Peyer's patch (tissue), 4 donors: ENCODE results near the gene NCOA6. TPM values are rescaled to one million over a fixed set of nuclear protein-coding genes. Genes with fewer than 3 reads are reported as not detected.

Experiments used
- DNase-seq, 3 donors: peaks; one replicate each; pipeline ENCODE4 v3.0.0-alpha.2; 2017 to 2019
- H3K27ac ChIP-seq, 4 donors: fragments of 200-600 bp; sonication (generic); one replicate each; pipeline ENCODE4 v1.5.1; 2016 to 2019
- H3K27me3 ChIP-seq, 2 donors: fragments of 200-600 bp; sonication (generic); one replicate each; pipeline ENCODE4 v1.5.1; 2019
- H3K36me3 ChIP-seq, 3 donors: fragments of 200-600 bp; sonication (generic); one replicate each; pipeline ENCODE4 v1.5.1; 2016 to 2019
- H3K4me1 ChIP-seq, 4 donors: fragments of 200-600 bp; sonication (generic); one replicate each; pipeline ENCODE4 v1.5.1; 2016 to 2019
- H3K4me3 ChIP-seq, 4 donors: fragments of 200-600 bp; sonication (generic); 1 replicate in 3 of 4; 2 replicates in 1 of 4; pipeline ENCODE4 v1.5.1; 2016 to 2019; ENCODE audit warnings: mild to moderate bottlenecking in 1 of 4
- H3K9me3 ChIP-seq, 4 donors: fragments of 200-600 bp; sonication (generic); one replicate each; pipeline ENCODE4 v1.5.1; 2016 to 2019; ENCODE audit warnings: mild to moderate bottlenecking in 1 of 4
- POLR2A ChIP-seq, 2 donors: fragments of 450-650 bp; IDR thresholded peaks; one replicate each; pipeline ENCODE4 v1.5.1; 2017; ENCODE audit warnings: antibody characterized with exemption in 2 of 2, mild to moderate bottlenecking in 2 of 2, moderate library complexity in 2 of 2
- total RNA-seq, 4 donors: library from RNA; depleted of rRNA; stranded (reverse); fragments of >200 nt; gene quantifications; one replicate each; pipeline ENCODE4 v1.1.0, GENCODE V29; 2016
- TF ChIP-seq, protein P1 (sequence below), 6 experiments: fragments of 450-650 bp in 4 of 6; fragments of 200-600 bp in 2 of 6; sonication (generic) in 1 of 6; IDR thresholded peaks; one replicate each; pipeline ENCODE4 v1.5.1; 2017 to 2019; ENCODE audit warnings: antibody characterized with exemption in 6 of 6, mild to moderate bottlenecking in 3 of 6, moderate library complexity in 1 of 6

The NCOA6 gene
- total RNA-seq, 4 donors from 2014 or later, result 33.8 to 58.4 (median 49.5) TPM

- TF ChIP-seq, protein P1, sequence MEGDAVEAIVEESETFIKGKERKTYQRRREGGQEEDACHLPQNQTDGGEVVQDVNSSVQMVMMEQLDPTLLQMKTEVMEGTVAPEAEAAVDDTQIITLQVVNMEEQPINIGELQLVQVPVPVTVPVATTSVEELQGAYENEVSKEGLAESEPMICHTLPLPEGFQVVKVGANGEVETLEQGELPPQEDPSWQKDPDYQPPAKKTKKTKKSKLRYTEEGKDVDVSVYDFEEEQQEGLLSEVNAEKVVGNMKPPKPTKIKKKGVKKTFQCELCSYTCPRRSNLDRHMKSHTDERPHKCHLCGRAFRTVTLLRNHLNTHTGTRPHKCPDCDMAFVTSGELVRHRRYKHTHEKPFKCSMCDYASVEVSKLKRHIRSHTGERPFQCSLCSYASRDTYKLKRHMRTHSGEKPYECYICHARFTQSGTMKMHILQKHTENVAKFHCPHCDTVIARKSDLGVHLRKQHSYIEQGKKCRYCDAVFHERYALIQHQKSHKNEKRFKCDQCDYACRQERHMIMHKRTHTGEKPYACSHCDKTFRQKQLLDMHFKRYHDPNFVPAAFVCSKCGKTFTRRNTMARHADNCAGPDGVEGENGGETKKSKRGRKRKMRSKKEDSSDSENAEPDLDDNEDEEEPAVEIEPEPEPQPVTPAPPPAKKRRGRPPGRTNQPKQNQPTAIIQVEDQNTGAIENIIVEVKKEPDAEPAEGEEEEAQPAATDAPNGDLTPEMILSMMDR (IDR thresholded peaks at IDR 0.05), result no peak
- no peak for TF ChIP-seq POLR2A (IDR thresholded peaks at IDR 0.05)
- H3K27me3 ChIP-seq, result no peaks in the 10 kb centered on the region
- peaks cover 0 to 4% (median 0%) of the 10 kb centered on the region in 3 donors for H3K36me3 ChIP-seq
- no peak overlapping the region for H3K27ac ChIP-seq
- H3K9me3 ChIP-seq, result no peaks in the 10 kb centered on the region
- H3K4me1 ChIP-seq, result no peaks in the 10 kb centered on the region
- DNase-seq, result no peak
- H3K4me3 ChIP-seq, result no peak overlapping the region
Observed at GRCh38 chr20:34798328-34798727, 27.1 kb downstream of the NCOA6 start.

GRCh38 chr20:34797012-34797995, 28.1 kb downstream of the NCOA6 start:
- TF ChIP-seq, protein P1 (IDR thresholded peaks at IDR 0.05), result no peak
- no peak for TF ChIP-seq POLR2A (IDR thresholded peaks at IDR 0.05)
- no peaks in the 10 kb centered on the region for H3K36me3 ChIP-seq
- no peaks in the 10 kb centered on the region for H3K4me1 ChIP-seq
- H3K27ac ChIP-seq, result no peak overlapping the region
- no peak overlapping the region for H3K4me3 ChIP-seq
- no peaks in the 10 kb centered on the region for H3K27me3 ChIP-seq
- no peak for DNase-seq
- no peaks in the 10 kb centered on the region for H3K9me3 ChIP-seq

- H3K27ac ChIP-seq, result no peak overlapping the region
- peaks cover 0 to 6% (median 0%) of the 10 kb centered on the region in 3 donors for H3K36me3 ChIP-seq
- DNase-seq, result no peak
- peaks cover 0 to 4% (median 0%) of the 10 kb centered on the region in 4 donors for H3K4me1 ChIP-seq
- no peak overlapping the region for H3K4me3 ChIP-seq
- H3K9me3 ChIP-seq, result no peaks in the 10 kb centered on the region
- TF ChIP-seq POLR2A (IDR thresholded peaks at IDR 0.05), result no peak
- TF ChIP-seq, protein P1 (IDR thresholded peaks at IDR 0.05), result no peak
- no peaks in the 10 kb centered on the region for H3K27me3 ChIP-seq
Observed at GRCh38 chr20:34794006-34794585, 31.4 kb downstream of the NCOA6 start.

DNA sequence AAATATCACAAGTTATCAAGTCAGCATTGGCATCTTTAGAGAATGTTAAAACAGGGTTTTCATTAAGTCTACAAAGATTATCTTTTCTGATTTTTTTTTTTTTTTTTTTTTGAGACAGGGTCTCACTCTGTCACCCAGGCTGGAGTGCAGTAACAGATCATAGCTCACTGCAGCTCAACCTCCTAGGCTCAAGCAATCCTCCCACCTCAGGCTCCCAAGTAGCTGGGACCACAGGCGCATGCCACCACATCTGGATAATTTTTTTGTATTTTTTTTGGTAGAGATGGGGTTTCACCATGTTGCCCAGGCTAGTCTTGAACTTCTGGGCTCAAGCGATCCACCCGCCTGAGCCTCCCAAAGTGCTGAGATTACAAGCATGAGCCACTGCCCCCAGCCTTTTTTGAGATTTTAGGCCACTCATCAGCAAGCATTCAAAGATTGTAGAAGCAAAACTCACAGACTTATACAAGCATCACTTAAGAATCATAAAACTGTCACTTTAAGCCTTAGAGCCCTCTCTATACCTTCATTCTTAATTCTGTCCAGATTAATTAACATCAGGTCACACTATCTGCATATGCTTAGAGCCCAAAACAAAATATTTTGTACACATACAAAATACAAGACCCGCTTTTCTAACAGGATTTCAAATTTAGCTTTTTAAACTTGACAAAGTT, 32.6 kb downstream of the NCOA6 start:
- DNase-seq, result no peak
- H3K4me3 ChIP-seq, result no peak overlapping the region
- peaks cover 0 to 7% (median 0%) of the 10 kb centered on the region in 3 donors for H3K36me3 ChIP-seq
- TF ChIP-seq, protein P1 (IDR thresholded peaks at IDR 0.05), result no peak
- no peak for TF ChIP-seq POLR2A (IDR thresholded peaks at IDR 0.05)
- H3K27me3 ChIP-seq, result no peaks in the 10 kb centered on the region
- H3K9me3 ChIP-seq, result no peaks in the 10 kb centered on the region
- no peak overlapping the region for H3K27ac ChIP-seq
- H3K4me1 ChIP-seq, result peaks cover 0 to 4% (median 0%) of the 10 kb centered on the region in 4 donors

- no peak for TF ChIP-seq POLR2A (IDR thresholded peaks at IDR 0.05)
- TF ChIP-seq, protein P1 (IDR thresholded peaks at IDR 0.05), result no peak
Observed at GRCh38 chr20:34791289-34792020, 34.0 kb downstream of the NCOA6 start.

More at GRCh38 chr20:34791289-34792020, 34.0 kb downstream of the NCOA6 start:
- no peaks in the 10 kb centered on the region for H3K27me3 ChIP-seq
- H3K36me3 ChIP-seq, result peaks cover 0 to 9% (median 0%) of the 10 kb centered on the region in 3 donors
- H3K27ac ChIP-seq, result no peak overlapping the region
- DNase-seq, result no peak
- no peaks in the 10 kb centered on the region for H3K9me3 ChIP-seq
- no peak overlapping the region for H3K4me3 ChIP-seq
- peaks cover 0 to 4% (median 0%) of the 10 kb centered on the region in 4 donors for H3K4me1 ChIP-seq
